Prostate gland (tissue), 2 donors: Measurements from ENCODE around the gene EIF1.

Experiments used
- CTCF ChIP-seq, 4 experiments: fragments of 200-600 bp in 2 of 4; fragments of 450-650 bp in 2 of 4; sonication (generic) in 2 of 4; IDR thresholded peaks; 1 replicate in 3 of 4; 2 replicates in 1 of 4; pipeline ENCODE4 v1.5.1; 2016 to 2019; ENCODE audit warnings: antibody characterized with exemption in 4 of 4, mild to moderate bottlenecking in 2 of 4, moderate library complexity in 2 of 4
- POLR2A ChIP-seq: fragments of 450-650 bp; IDR thresholded peaks from one replicate; pipeline ENCODE4 v1.6.1; 2016; ENCODE audit warnings: antibody characterized with exemption, mild to moderate bottlenecking

GRCh38 chr17:41731836-41732235 lies 43.2 kb downstream of the EIF1 start:
- no peak for TF ChIP-seq POLR2A
- no peak for TF ChIP-seq CTCF (IDR thresholded peaks at IDR 0.05)
